Measurements from ENCODE around the gene FIGLA. TPM values are rescaled to one million over a fixed set of nuclear protein-coding genes. Genes with fewer than 3 reads are reported as not detected.

The FIGLA gene
- total and polyA plus RNA-seq, 2 of the 8 experiments (the other 6 are each of a cell fraction or from before 2014, with no cell fraction given), result not detected

- TF ChIP-seq CHD7 (IDR thresholded peaks at IDR 0.05; ENCODE audit: insufficient replicate concordance, low read length), result no peak
- no peak for TF ChIP-seq SIX5 (IDR thresholded peaks at IDR 0.05; ENCODE audit: low read depth, low read length)
- no peak for TF ChIP-seq KDM4A (IDR thresholded peaks at IDR 0.05; ENCODE audit: low read depth, low read length, severe bottlenecking)
- no peak for TF ChIP-seq NANOG (IDR thresholded peaks at IDR 0.05; ENCODE audit: insufficient read depth, low read depth, low read length, poor library complexity, severe bottlenecking)
- no peak for TF ChIP-seq CHD2 (IDR thresholded peaks at IDR 0.05; ENCODE audit: low read length)
- no peak for TF ChIP-seq SRF (IDR thresholded peaks at IDR 0.05; ENCODE audit: low read depth, low read length)
- TF ChIP-seq TCF12 (IDR thresholded peaks at IDR 0.05; ENCODE audit: low read depth, low read length), result no peak
Observed at GRCh38 chr2:70801607-70802263, 11.3 kb upstream of the FIGLA start (continued).
